ENCODE data around the gene GPSM1. TPM values are rescaled to one million over a fixed set of nuclear protein-coding genes. Genes with fewer than 3 reads are reported as not detected.

The GPSM1 gene
- total and polyA plus RNA-seq, 7 experiments from 2014 or later: 0.87 to 11.5 (median 8.4) TPM

DNA sequence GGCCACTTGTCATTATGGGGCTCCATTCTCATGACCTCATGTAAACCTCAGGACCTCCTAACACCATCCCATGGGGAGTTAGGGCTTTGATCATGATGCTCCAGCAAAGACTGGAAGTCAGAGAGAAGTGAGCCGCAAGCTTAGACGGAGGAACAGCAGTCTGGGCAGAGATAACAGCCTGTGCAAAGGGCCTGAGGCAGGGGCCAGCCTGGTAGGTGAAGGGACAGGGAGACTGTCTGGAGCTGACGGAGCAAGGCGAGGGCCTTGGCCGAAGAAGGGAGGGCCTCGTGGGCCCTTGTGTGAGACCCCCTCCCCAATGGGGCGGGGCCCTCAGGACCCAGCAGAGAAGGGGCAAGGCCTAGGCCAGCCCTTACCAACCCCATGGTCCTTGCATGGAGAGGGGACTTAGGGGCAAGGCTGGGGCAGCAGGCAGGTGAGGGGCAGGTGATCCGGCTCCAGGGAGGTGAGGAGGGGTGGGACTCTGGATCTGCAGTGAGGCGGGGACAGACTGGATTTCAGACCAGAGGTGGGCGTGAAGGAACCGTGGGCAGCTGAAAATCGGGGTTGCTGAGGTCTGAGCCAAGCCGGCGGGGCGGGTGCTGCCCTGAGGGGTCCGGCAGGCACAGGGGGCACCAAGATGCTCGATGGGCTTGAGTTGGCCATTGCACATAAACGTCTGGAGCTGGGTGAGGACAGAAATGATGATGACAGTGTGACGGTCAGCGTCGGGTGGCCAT is 17.4 kb downstream of the GPSM1 start:
- Mint-ChIP-seq H3K27ac (peak overlapping the region in 1 of 9 donors; percentile 14), H3K27me3 (no peaks in the 10 kb centered on the region), H3K4me3 (no peak overlapping the region), H3K9me3 (no peaks in the 10 kb centered on the region), H3K4me1 (peaks cover 0 to 2% (median 0%) of the 10 kb centered on the region in 7 donors), H3K36me3 (no peaks in the 10 kb centered on the region)
- no peaks in the 10 kb centered on the region for H3K4me1 ChIP-seq (ENCODE audit: control insufficient read depth in 2 of 2, insufficient read depth in 2 of 2, low read length in 2 of 2)
- H3K36me3 ChIP-seq (ENCODE audit: control insufficient read depth in 2 of 3, insufficient read depth in 3 of 3, low read length in 3 of 3): no peaks in the 10 kb centered on the region
- no peak for ATAC-seq
- H3K27me3 ChIP-seq (ENCODE audit: control insufficient read depth in 2 of 2, insufficient read depth in 2 of 2, low read length in 2 of 2): no peaks in the 10 kb centered on the region
- H3K27ac ChIP-seq (ENCODE audit: low read depth, low read length): no peak overlapping the region
- intact Hi-C loops (cut with micrococcal nuclease): no loop called here
- POLR2A ChIA-PET: no interaction called here
- no peak for DNase-seq
- CTCF ChIA-PET: no interaction called here
- no peaks in the 10 kb centered on the region for H3K9me3 ChIP-seq (ENCODE audit: control insufficient read depth in 2 of 3, low read length in 3 of 3)
- H3K4me3 ChIP-seq (ENCODE audit: low read length): no peak overlapping the region

DNA sequence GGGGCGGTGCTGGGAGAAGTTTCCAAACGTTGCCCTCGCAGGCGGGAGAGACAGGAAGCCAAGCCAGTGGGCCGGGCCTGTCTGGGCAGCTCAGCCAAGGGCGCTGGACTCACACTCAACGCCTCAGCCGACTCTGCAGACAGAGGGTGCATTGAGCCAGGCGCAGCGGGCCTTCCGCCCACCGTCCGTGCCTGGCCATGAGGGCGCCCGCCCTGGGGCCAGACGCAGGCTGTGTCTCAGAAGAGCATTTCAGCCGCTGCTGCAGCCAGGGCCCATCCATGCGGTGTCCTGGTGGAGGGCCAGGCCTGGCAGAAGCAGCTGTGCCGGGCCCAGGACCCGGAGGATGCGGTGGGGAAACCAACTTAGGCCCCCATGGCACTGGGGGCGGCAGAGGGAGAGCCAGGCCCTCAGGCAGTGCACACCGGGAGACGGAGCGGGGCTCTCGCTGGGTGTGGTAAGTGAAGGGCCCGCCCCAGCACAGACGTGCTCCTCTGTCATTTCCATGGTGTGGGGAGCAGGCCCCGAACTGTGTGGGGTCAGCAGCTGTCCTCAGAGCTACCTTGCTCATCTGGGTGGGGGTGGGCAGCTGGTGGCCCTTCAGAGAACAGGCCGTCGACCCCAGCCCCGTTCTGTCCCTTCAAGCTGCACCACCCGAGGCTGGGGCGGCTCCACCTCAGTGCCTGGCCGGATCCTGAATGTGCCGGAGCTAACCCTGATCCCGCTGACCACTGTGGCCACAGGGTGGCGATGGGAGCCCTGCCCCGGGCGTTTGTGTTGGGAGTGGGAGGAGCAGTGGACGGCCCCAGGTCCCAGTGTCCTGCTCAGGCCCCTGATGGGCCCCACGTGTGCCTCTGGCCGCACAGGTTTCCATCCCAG is 18.2 kb downstream of the GPSM1 start:
- H3K4me3 Mint-ChIP-seq: no peak overlapping the region
- H3K36me3 ChIP-seq (ENCODE audit: control insufficient read depth in 2 of 3, insufficient read depth in 3 of 3, low read length in 3 of 3): no peaks in the 10 kb centered on the region
- H3K27me3 ChIP-seq (ENCODE audit: control insufficient read depth in 2 of 2, insufficient read depth in 2 of 2, low read length in 2 of 2): no peaks in the 10 kb centered on the region
- H3K27ac ChIP-seq (ENCODE audit: low read depth, low read length): no peak overlapping the region
- no peaks in the 10 kb centered on the region for H3K4me1 ChIP-seq (ENCODE audit: control insufficient read depth in 2 of 2, insufficient read depth in 2 of 2, low read length in 2 of 2)
- no peak overlapping the region for H3K4me3 ChIP-seq (ENCODE audit: low read length)
- CTCF ChIA-PET: no interaction called here
- DNase-seq (no peak), ATAC-seq (no peak)
- intact Hi-C loops (cut with micrococcal nuclease): no loop called here
- peaks cover 0 to 2% (median 0%) of the 10 kb centered on the region in 7 donors for H3K4me1 Mint-ChIP-seq
- POLR2A ChIA-PET: no interaction called here
- no peaks in the 10 kb centered on the region for H3K9me3 Mint-ChIP-seq
- H3K27me3 Mint-ChIP-seq: no peaks in the 10 kb centered on the region
- H3K27ac Mint-ChIP-seq: no peak overlapping the region
- no peaks in the 10 kb centered on the region for H3K36me3 Mint-ChIP-seq
- no peaks in the 10 kb centered on the region for H3K9me3 ChIP-seq (ENCODE audit: control insufficient read depth in 2 of 3, low read length in 3 of 3)

- Histone ChIP-seq H3K27me3 (ENCODE audit: control insufficient read depth in 2 of 2, insufficient read depth in 2 of 2, low read length in 2 of 2) (no peaks in the 10 kb centered on the region), H3K27ac (ENCODE audit: low read depth, low read length) (no peak overlapping the region), H3K4me3 (ENCODE audit: low read length) (no peak overlapping the region), H3K9me3 (ENCODE audit: control insufficient read depth in 2 of 3, low read length in 3 of 3) (no peaks in the 10 kb centered on the region), H3K4me1 (ENCODE audit: control insufficient read depth in 2 of 2, insufficient read depth in 2 of 2, low read length in 2 of 2) (no peaks in the 10 kb centered on the region), H3K36me3 (ENCODE audit: control insufficient read depth in 2 of 3, insufficient read depth in 3 of 3, low read length in 3 of 3) (no peaks in the 10 kb centered on the region)
- Mint-ChIP-seq H3K9me3 (no peaks in the 10 kb centered on the region), H3K27ac (no peak overlapping the region), H3K4me1 (peaks cover 0 to 2% (median 0%) of the 10 kb centered on the region in 7 donors), H3K27me3 (no peaks in the 10 kb centered on the region), H3K4me3 (no peak overlapping the region), H3K36me3 (no peaks in the 10 kb centered on the region)
- CTCF ChIA-PET: no interaction called here
- POLR2A ChIA-PET: no interaction called here
- intact Hi-C loops (cut with micrococcal nuclease): no loop called here
- no peak for ATAC-seq
- DNase-seq: no peak
These were observed 18.8 kb downstream of the GPSM1 start for GRCh38 chr9:136346157-136346481.

- H3K4me1 ChIP-seq (ENCODE audit: control insufficient read depth in 2 of 2, insufficient read depth in 2 of 2, low read length in 2 of 2): no peaks in the 10 kb centered on the region
- ATAC-seq (no peak), DNase-seq (no peak)
- ChIA-PET CTCF (no interaction called here), POLR2A (no interaction called here)
- no peaks in the 10 kb centered on the region for H3K9me3 Mint-ChIP-seq
- no peaks in the 10 kb centered on the region for H3K27me3 Mint-ChIP-seq
- no peak overlapping the region for H3K27ac ChIP-seq (ENCODE audit: low read depth, low read length)
- H3K4me3 Mint-ChIP-seq: no peak overlapping the region
- H3K9me3 ChIP-seq (ENCODE audit: control insufficient read depth in 2 of 3, low read length in 3 of 3): no peaks in the 10 kb centered on the region
- H3K36me3 Mint-ChIP-seq: no peaks in the 10 kb centered on the region
- peaks cover 0 to 2% (median 0%) of the 10 kb centered on the region in 7 donors for H3K4me1 Mint-ChIP-seq
- no peak overlapping the region for H3K27ac Mint-ChIP-seq
- H3K36me3 ChIP-seq (ENCODE audit: control insufficient read depth in 2 of 3, insufficient read depth in 3 of 3, low read length in 3 of 3): no peaks in the 10 kb centered on the region
- H3K27me3 ChIP-seq (ENCODE audit: control insufficient read depth in 2 of 2, insufficient read depth in 2 of 2, low read length in 2 of 2): no peaks in the 10 kb centered on the region
- no peak overlapping the region for H3K4me3 ChIP-seq (ENCODE audit: low read length)
- intact Hi-C loops (cut with micrococcal nuclease): no loop called here
These were observed 19.7 kb downstream of the GPSM1 start for GRCh38 chr9:136346927-136347465.

- CTCF ChIA-PET: no interaction called here
- no peak overlapping the region for H3K4me3 Mint-ChIP-seq
These were observed 20.3 kb downstream of the GPSM1 start for GRCh38 chr9:136347472-136348256.

GRCh38 chr9:136348691-136349090 is 21.4 kb downstream of the GPSM1 start:
- Mint-ChIP-seq H3K4me1 (peaks cover 0 to 2% (median 0%) of the 10 kb centered on the region in 7 donors), H3K27ac (no peak overlapping the region), H3K27me3 (no peaks in the 10 kb centered on the region), H3K9me3 (no peaks in the 10 kb centered on the region), H3K36me3 (no peaks in the 10 kb centered on the region), H3K4me3 (no peak overlapping the region)
- H3K4me3 ChIP-seq (ENCODE audit: low read length): no peak overlapping the region
- ChIA-PET CTCF (no interaction called here), POLR2A (no interaction called here)
- H3K27me3 ChIP-seq (ENCODE audit: control insufficient read depth in 2 of 2, insufficient read depth in 2 of 2, low read length in 2 of 2): no peaks in the 10 kb centered on the region
- DNase-seq: no peak
- intact Hi-C loops (cut with micrococcal nuclease): no loop called here
- no peaks in the 10 kb centered on the region for H3K4me1 ChIP-seq (ENCODE audit: control insufficient read depth in 2 of 2, insufficient read depth in 2 of 2, low read length in 2 of 2)
- no peaks in the 10 kb centered on the region for H3K9me3 ChIP-seq (ENCODE audit: control insufficient read depth in 2 of 3, low read length in 3 of 3)
- no peaks in the 10 kb centered on the region for H3K36me3 ChIP-seq (ENCODE audit: control insufficient read depth in 2 of 3, insufficient read depth in 3 of 3, low read length in 3 of 3)
- ATAC-seq: no peak
- H3K27ac ChIP-seq (ENCODE audit: low read depth, low read length): no peak overlapping the region

More at GRCh38 chr9:136347472-136348256, 20.3 kb downstream of the GPSM1 start:
- DNase-seq (no peak), ATAC-seq (no peak)
- Mint-ChIP-seq H3K9me3 (no peaks in the 10 kb centered on the region), H3K4me1 (peaks cover 0 to 2% (median 0%) of the 10 kb centered on the region in 7 donors), H3K36me3 (no peaks in the 10 kb centered on the region), H3K27ac (no peak overlapping the region), H3K27me3 (no peaks in the 10 kb centered on the region)
- Histone ChIP-seq H3K27me3 (ENCODE audit: control insufficient read depth in 2 of 2, insufficient read depth in 2 of 2, low read length in 2 of 2) (no peaks in the 10 kb centered on the region), H3K4me3 (ENCODE audit: low read length) (no peak overlapping the region), H3K27ac (ENCODE audit: low read depth, low read length) (no peak overlapping the region), H3K9me3 (ENCODE audit: control insufficient read depth in 2 of 3, low read length in 3 of 3) (no peaks in the 10 kb centered on the region), H3K36me3 (ENCODE audit: control insufficient read depth in 2 of 3, insufficient read depth in 3 of 3, low read length in 3 of 3) (no peaks in the 10 kb centered on the region), H3K4me1 (ENCODE audit: control insufficient read depth in 2 of 2, insufficient read depth in 2 of 2, low read length in 2 of 2) (no peaks in the 10 kb centered on the region)
- POLR2A ChIA-PET: no interaction called here
- intact Hi-C loops (cut with micrococcal nuclease): no loop called here
